Upper lobe of left lung (tissue), 6 donors: ENCODE measurements around the gene DYSF. TPM values are rescaled to one million over a fixed set of nuclear protein-coding genes. Genes with fewer than 3 reads are reported as not detected.

Experiments used
- ATAC-seq, 2 donors: fragments of 200-7000 bp; cut with Tn5 transposase; one replicate each; pipeline ENCODE4 v1.9.1; 2022; ENCODE audit warnings: mild to moderate bottlenecking in 2 of 2, moderate library complexity in 2 of 2; ENCODE audit not compliant: low FRiP score in 2 of 2
- DNase-seq, 2 donors: peaks; one replicate each; pipeline ENCODE4 v3.0.0-alpha.2; 2019 to 2020
- H3K27ac ChIP-seq, 4 donors: fragments of 200-600 bp; sonication (generic); one replicate each; pipeline ENCODE4 v1.5.1; 2016 to 2019
- H3K27me3 ChIP-seq, 4 donors: fragments of 200-600 bp; sonication (generic); one replicate each; pipeline ENCODE4 v1.5.1; 2017 to 2019
- H3K36me3 ChIP-seq, 4 donors: fragments of 200-600 bp; sonication (generic); one replicate each; pipeline ENCODE4 v1.5.1; 2016 to 2019
- H3K4me1 ChIP-seq, 4 donors: fragments of 200-600 bp; sonication (generic); one replicate each; pipeline ENCODE4 v1.5.1; 2018 to 2019
- H3K4me3 ChIP-seq, 4 donors: fragments of 200-600 bp; sonication (generic); one replicate each; pipeline ENCODE4 v1.5.1; 2017 to 2019; ENCODE audit warnings: mild to moderate bottlenecking in 2 of 4, moderate library complexity in 1 of 4
- H3K9me3 ChIP-seq, 4 donors: fragments of 200-600 bp; sonication (generic); one replicate each; pipeline ENCODE4 v1.5.1; 2018 to 2019
- CTCF ChIP-seq, 6 experiments: fragments of 450-650 bp in 4 of 6; fragments of 200-600 bp in 2 of 6; sonication (generic) in 2 of 6; IDR thresholded peaks; one replicate each; pipeline ENCODE4 v1.5.1; 2016 to 2019; ENCODE audit warnings: antibody characterized with exemption in 6 of 6
- EP300 ChIP-seq, 4 donors: sonication (generic); formaldehyde crosslinking; IDR thresholded peaks; one replicate each; pipeline ENCODE4 v1.5.1; 2017; ENCODE audit warnings: antibody characterized with exemption in 4 of 4, control low read depth in 2 of 4
- POLR2A ChIP-seq, 4 donors: fragments of 450-650 bp; IDR thresholded peaks; one replicate each; pipeline ENCODE4 v1.5.1; 2016 to 2017; ENCODE audit warnings: antibody characterized with exemption in 4 of 4, mild to moderate bottlenecking in 2 of 4
- POLR2AphosphoS5 ChIP-seq, 2 donors: sonication (generic); formaldehyde crosslinking; IDR thresholded peaks; one replicate each; pipeline ENCODE4 v1.5.1; 2017; ENCODE audit warnings: antibody characterized with exemption in 2 of 2
- WGBS, 2 donors: methylation state at CpG; one replicate each; pipeline ENCODE4 v1.1.5; 2017 to 2018; 5-methylcytosine and 5-hydroxymethylcytosine counted together
- total RNA-seq, 6 donors: library from RNA; depleted of rRNA in 4 of 6; stranded (reverse); fragments of >200 nt in 4 of 6; gene quantifications; one replicate each; pipeline versions ENCODE4 v1.1.0 to v1.2.1, GENCODE V29; 2016 to 2021
- donor health status: DM: no; HTN: no; CAD: no; lungs with moderate emphysema.
- donor health status: DM: no; HTN: yes; CAD: no; lungs with severe emphysema.

Gene DYSF
- total RNA-seq, 6 donors from 2014 or later, result 17.5 to 72.7 (median 42.7) TPM

GRCh38 chr2:71706836-71707235 is 253.5 kb downstream of the DYSF start:
- WGBS, 2 donors, result 69 to 86% methylated on average over 5 of the region's 5 CpGs
- Histone ChIP-seq H3K27ac (no peak overlapping the region), H3K4me3 (no peak overlapping the region), H3K27me3 (no peaks in the 10 kb centered on the region), H3K9me3 (no peaks in the 10 kb centered on the region), H3K4me1 (peaks cover 0 to 7% (median 3%) of the 10 kb centered on the region in 4 donors), H3K36me3 (no peaks in the 10 kb centered on the region)
- TF ChIP-seq EP300 (IDR thresholded peaks at IDR 0.05) (no peak), CTCF (IDR thresholded peaks at IDR 0.05) (no peak), POLR2A (IDR thresholded peaks at IDR 0.05) (no peak), POLR2AphosphoS5 (IDR thresholded peaks at IDR 0.05) (no peak)
- ATAC-seq (no peak), DNase-seq (no peak)

DNA sequence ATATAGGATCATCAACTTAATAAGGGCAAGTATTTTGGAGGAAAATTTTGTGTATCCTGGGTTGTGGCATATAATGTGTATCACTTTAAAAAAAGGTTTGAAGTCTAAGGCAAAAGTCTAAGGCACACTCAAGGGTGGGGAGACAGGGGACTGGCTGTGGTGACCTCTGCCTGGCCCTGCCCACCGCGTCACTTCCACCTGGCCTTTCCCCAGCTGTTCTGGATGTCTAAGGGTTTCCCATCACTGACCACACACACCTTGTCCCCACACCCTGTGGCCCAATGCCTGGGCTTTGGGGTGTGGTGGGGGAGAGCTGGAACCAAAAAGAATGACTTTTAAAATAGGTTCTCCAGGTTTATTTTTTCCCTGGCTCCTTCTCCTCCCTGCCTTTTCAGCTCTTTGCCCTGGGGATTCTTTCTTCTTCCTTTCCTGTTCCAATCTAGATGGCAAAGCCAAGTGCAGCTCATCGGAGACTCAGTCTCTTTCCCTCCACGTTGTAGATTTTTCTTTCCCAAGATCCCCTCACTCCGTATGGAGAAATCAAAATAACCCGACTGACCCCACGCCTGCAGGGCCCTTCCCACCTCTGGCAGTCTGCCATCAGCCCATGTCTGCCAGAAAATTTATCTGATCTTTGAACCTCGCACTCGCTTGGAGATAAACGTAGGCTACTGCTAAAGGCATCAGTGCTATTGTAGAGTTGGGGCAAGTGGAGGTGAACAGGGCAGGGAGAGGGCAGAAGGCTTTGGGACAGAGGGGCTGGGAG is 257.2 kb downstream of the DYSF start:
- Histone ChIP-seq H3K4me3 (no peak overlapping the region), H3K9me3 (no peaks in the 10 kb centered on the region), H3K36me3 (no peaks in the 10 kb centered on the region), H3K4me1 (peaks cover 0 to 14% (median 3%) of the 10 kb centered on the region in 4 donors), H3K27ac (no peak overlapping the region), H3K27me3 (no peaks in the 10 kb centered on the region)
- ATAC-seq, result peak in 1 of 2 donors; percentile 12
- no peak for DNase-seq
- WGBS, 2 donors, result 50 to 58% methylated on average over 10 of the region's 10 CpGs
- no peak for TF ChIP-seq POLR2A (IDR thresholded peaks at IDR 0.05)
- TF ChIP-seq EP300 (IDR thresholded peaks at IDR 0.05), result no peak

DNA sequence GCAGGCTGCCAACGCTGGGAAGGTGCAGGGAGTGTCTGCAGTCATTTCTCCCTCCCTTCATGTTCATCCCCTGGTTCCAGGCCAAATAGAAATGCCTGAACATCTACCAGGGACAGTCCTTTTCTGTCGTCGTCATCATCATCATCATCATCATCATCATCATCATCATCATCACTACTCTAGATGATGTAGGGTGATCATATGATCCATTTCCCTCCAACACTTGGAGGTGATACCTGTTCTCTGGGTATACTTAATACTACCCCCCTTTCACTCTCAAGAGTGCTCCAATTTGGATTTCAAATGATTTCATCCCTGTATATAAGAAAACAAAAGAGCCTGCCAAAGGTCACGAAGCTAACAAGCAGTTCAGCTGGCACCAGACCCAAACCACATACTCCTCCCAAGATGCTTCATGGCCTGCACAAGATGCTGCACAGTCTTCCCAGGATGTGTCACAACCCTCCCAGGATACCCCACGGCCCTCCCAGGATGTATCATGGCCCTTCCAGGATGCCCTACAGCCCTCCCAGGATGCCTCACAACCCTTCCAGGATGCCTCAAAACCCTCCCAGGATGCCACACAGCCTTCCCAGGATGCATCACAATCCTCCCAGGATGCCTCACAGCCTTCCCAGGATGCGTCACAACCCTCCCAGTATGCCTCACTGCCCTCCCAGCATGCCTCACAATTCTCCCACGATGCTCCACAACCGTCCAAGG is 257.9 kb downstream of the DYSF start:
- WGBS, 2 donors, result 64 to 68% methylated on average over 7 to 8 of the region's 8 CpGs
- Histone ChIP-seq H3K27ac (no peak overlapping the region), H3K9me3 (no peaks in the 10 kb centered on the region), H3K36me3 (no peaks in the 10 kb centered on the region), H3K4me3 (no peak overlapping the region), H3K4me1 (peaks cover 5 to 21% (median 9%) of the 10 kb centered on the region in 4 donors), H3K27me3 (no peaks in the 10 kb centered on the region)
- no peak for TF ChIP-seq CTCF (IDR thresholded peaks at IDR 0.05)
- no peak for TF ChIP-seq POLR2A (IDR thresholded peaks at IDR 0.05)
- TF ChIP-seq EP300 (IDR thresholded peaks at IDR 0.05), result no peak
- DNase-seq, result no peak
- ATAC-seq, result peak in 1 of 2 donors; percentile 50

DNA sequence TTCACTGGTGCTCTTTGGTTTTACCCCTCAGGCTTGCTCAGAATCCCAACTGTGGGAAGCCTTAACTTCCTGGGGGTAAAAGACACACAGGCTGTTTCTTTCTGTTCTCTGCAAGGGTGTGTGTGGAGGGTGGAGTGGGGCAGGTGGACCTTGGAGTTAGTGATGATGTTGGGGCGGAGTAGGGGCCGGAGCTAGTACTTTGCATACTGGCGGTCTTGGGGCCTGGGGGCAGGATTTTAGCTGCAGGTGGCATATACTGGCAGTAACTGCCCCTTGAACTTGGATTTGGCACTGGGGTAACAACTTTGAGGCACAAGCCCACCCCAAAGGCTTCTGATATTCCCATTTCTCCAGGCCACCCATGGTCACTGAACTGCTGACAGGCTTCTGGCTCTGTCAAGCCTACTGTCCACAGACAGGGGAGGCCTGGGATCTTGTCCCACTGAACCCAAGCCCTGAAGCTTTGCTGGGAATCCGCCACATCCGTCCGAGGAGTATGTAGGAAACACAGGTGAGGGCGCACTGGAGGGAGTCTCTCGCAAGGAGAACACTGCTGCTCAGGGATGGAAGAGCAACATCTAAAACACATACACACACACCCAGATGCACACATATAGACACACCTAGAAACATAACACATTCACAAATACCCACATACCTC is 258.9 kb downstream of the DYSF start:
- H3K4me1 ChIP-seq, result peaks cover 15 to 24% (median 18%) of the 10 kb centered on the region in 4 donors
- H3K27me3 ChIP-seq, result no peaks in the 10 kb centered on the region
- no peaks in the 10 kb centered on the region for H3K36me3 ChIP-seq
- no peak overlapping the region for H3K27ac ChIP-seq
- H3K9me3 ChIP-seq, result no peaks in the 10 kb centered on the region
- ATAC-seq, result no peak
- 98% methylated on average over 8 of the region's 8 CpGs for WGBS, 2 donors
- H3K4me3 ChIP-seq, result no peak overlapping the region
- no peak for DNase-seq
- TF ChIP-seq POLR2AphosphoS5 (IDR thresholded peaks at IDR 0.05) (no peak), EP300 (IDR thresholded peaks at IDR 0.05) (no peak), CTCF (IDR thresholded peaks at IDR 0.05) (no peak)
